ENCODE results near the gene PLCB1. TPM values are rescaled to one million over a fixed set of nuclear protein-coding genes. Genes with fewer than 3 reads are reported as not detected.

Gene PLCB1
- total and polyA plus RNA-seq, 10 of the 15 experiments (the other 5 are each of a cell fraction or from before 2014, with no cell fraction given) = 0.05 to 5.3 (median 0.17) TPM; not detected in 1

GRCh38 chr20:8812817-8813216, 680.8 kb downstream of the PLCB1 start:
- FAIRE-seq (no peak), DNase-seq (ENCODE audit: low read depth, low spot score) (no peak), ATAC-seq (no peak)
- Histone ChIP-seq H3K9me3 (replicated peaks; ENCODE audit: control insufficient read depth, insufficient read depth, low read length) (no peaks in the 10 kb centered on the region), H3K79me2 (ENCODE audit: control insufficient read depth, insufficient read depth, low read length) (no peaks in the 10 kb centered on the region), H3K27me3 (replicated peaks in 1 of 2; ENCODE audit: control insufficient read depth in 2 of 2, insufficient read depth in 2 of 2, low read length in 1 of 2) (no peaks in the 10 kb centered on the region), H2AFZ (ENCODE audit: control insufficient read depth, low read depth, low read length) (no peak overlapping the region), H3K4me3 (no peak overlapping the region), H3K36me3 (ENCODE audit: control insufficient read depth in 2 of 2, insufficient read depth in 2 of 2, low read length in 1 of 2) (no peaks in the 10 kb centered on the region), H3K4me2 (ENCODE audit: control insufficient read depth, insufficient read depth) (no peak overlapping the region), H3K9ac (ENCODE audit: control insufficient read depth, insufficient read depth, low read length) (no peak overlapping the region), H4K20me1 (ENCODE audit: control insufficient read depth, insufficient read depth) (no peaks in the 10 kb centered on the region), H3K27ac (ENCODE audit: control insufficient read depth, insufficient read depth) (no peak overlapping the region), H3K4me1 (ENCODE audit: control insufficient read depth, insufficient read depth, low read length) (no peaks in the 10 kb centered on the region)
- ChIA-PET POLR2A (no interaction called here), SMC1A (ENCODE audit: uncharacterized antibody, unreplicated experiment) (no interaction called here), RAD21 (ENCODE audit: unreplicated experiment) (no interaction called here), CTCF (interaction anchor here (1.4 kb wide), 1 partner anchor 10 kb away, joined by 4 read pairs; no protein-coding TSS in a partner anchor)
- intact Hi-C loops (cut with micrococcal nuclease; ENCODE audit: unreplicated experiment) = no loop called here
- BruUV-seq (replicated peaks) = no TSS peak
- in situ Hi-C loops (cut with MboI) = no loop called here
- 34% methylated on average over 7 of the region's 7 CpGs for WGBS (ENCODE audit: insufficient coverage, insufficient replicate concordance, low lambda C conversion rate, missing lambda C conversion rate)
- TF ChIP-seq CBX3 (IDR thresholded peaks at IDR 0.05; ENCODE audit: borderline replicate concordance, low read depth) = no peak
- TF ChIP-seq BACH1 (IDR thresholded peaks at IDR 0.05; ENCODE audit: borderline replicate concordance) = no peak
- TF ChIP-seq NRF1 (conservative IDR thresholded peaks at IDR 0.05; ENCODE audit: low read depth, low read length) = no peak
- TF ChIP-seq SMARCA5 (IDR thresholded peaks at IDR 0.05) = no peak
- TF ChIP-seq HCFC1 (IDR thresholded peaks at IDR 0.05; ENCODE audit: low read length) = no peak

- DNase-seq (ENCODE audit: low read depth, low spot score) = no peak
- CTCF ChIA-PET = no interaction called here
Observed at GRCh38 chr20:8815208-8815607, 683.1 kb downstream of the PLCB1 start.

More at GRCh38 chr20:8815208-8815607, 683.1 kb downstream of the PLCB1 start:
- H4K20me1 ChIP-seq (ENCODE audit: control insufficient read depth, insufficient read depth) = no peaks in the 10 kb centered on the region
- no peaks in the 10 kb centered on the region for H3K36me3 ChIP-seq (ENCODE audit: control insufficient read depth in 2 of 2, insufficient read depth in 2 of 2, low read length in 1 of 2)
- H3K4me2 ChIP-seq (ENCODE audit: control insufficient read depth, insufficient read depth) = no peak overlapping the region
- H3K27ac ChIP-seq (ENCODE audit: control insufficient read depth, insufficient read depth) = no peak overlapping the region
- H3K4me1 ChIP-seq (ENCODE audit: control insufficient read depth, insufficient read depth, low read length) = no peaks in the 10 kb centered on the region
- POLR2A ChIA-PET = no interaction called here
- H3K27me3 ChIP-seq (replicated peaks in 1 of 2; ENCODE audit: control insufficient read depth in 2 of 2, insufficient read depth in 2 of 2, low read length in 1 of 2) = no peaks in the 10 kb centered on the region
- H3K9me3 ChIP-seq (replicated peaks; ENCODE audit: control insufficient read depth, insufficient read depth, low read length) = no peaks in the 10 kb centered on the region
- no peak for TF ChIP-seq TCF7 (IDR thresholded peaks at IDR 0.05; ENCODE audit: borderline replicate concordance)
- TF ChIP-seq ZNF217 (IDR thresholded peaks at IDR 0.05) = no peak
- TF ChIP-seq POLR2AphosphoS5 (IDR thresholded peaks at IDR 0.05; ENCODE audit: low read length) = no peak
- no peak for TF ChIP-seq SP1 (IDR thresholded peaks at IDR 0.05; ENCODE audit: low read depth, low read length)
- TF ChIP-seq HDAC2 (IDR thresholded peaks at IDR 0.05) = no peak
- TF ChIP-seq NFYB (IDR thresholded peaks at IDR 0.05; ENCODE audit: insufficient read depth, low read depth, low read length) = no peak
- TF ChIP-seq RBBP5 (conservative IDR thresholded peaks at IDR 0.05) = no peak
- TF ChIP-seq MXI1 (IDR thresholded peaks at IDR 0.05; ENCODE audit: low read depth, low read length) = no peak
- TF ChIP-seq STAT1 (conservative IDR thresholded peaks at IDR 0.05) = no peak
- TF ChIP-seq ZNF207 (IDR thresholded peaks at IDR 0.05; ENCODE audit: borderline replicate concordance) = no peak
- TF ChIP-seq FOXK2 (IDR thresholded peaks at IDR 0.05) = no peak
- TF ChIP-seq SMC3 (IDR thresholded peaks at IDR 0.05; ENCODE audit: borderline replicate concordance, low read length) = no peak
- no peak for TF ChIP-seq TCF3 (IDR thresholded peaks at IDR 0.05; ENCODE audit: borderline replicate concordance, insufficient read depth, low read depth, low read length)
- no peak for TF ChIP-seq ATF3 (IDR thresholded peaks at IDR 0.05; ENCODE audit: borderline replicate concordance, extremely low read depth, low read depth, low read length)
- TF ChIP-seq EP300 (IDR thresholded peaks at IDR 0.05; ENCODE audit: borderline replicate concordance in 1 of 2, control insufficient read depth in 1 of 2, low read depth in 2 of 2, low read length in 2 of 2) = no peak
- no peak for TF ChIP-seq IKZF1 (conservative IDR thresholded peaks at IDR 0.05)
- TF ChIP-seq WRNIP1 (IDR thresholded peaks at IDR 0.05; ENCODE audit: borderline replicate concordance, low read depth, low read length) = no peak
- no peak for TF ChIP-seq ZNF622 (IDR thresholded peaks at IDR 0.05)
- RAD21 ChIA-PET (ENCODE audit: unreplicated experiment) = no interaction called here
- SMC1A ChIA-PET (ENCODE audit: uncharacterized antibody, unreplicated experiment) = no interaction called here
- no peak overlapping the region for H2AFZ ChIP-seq (ENCODE audit: control insufficient read depth, low read depth, low read length)
- in situ Hi-C loops (cut with MboI) (no loop called here), intact Hi-C loops (cut with micrococcal nuclease; ENCODE audit: unreplicated experiment) (no loop called here)
- 30% methylated on average over 4 of the region's 4 CpGs for WGBS (ENCODE audit: insufficient coverage, insufficient replicate concordance, low lambda C conversion rate, missing lambda C conversion rate)
- no TSS peak for BruUV-seq (replicated peaks)
- no peak overlapping the region for H3K4me3 ChIP-seq
- no peak overlapping the region for H3K9ac ChIP-seq (ENCODE audit: control insufficient read depth, insufficient read depth, low read length)
- FAIRE-seq (no peak), ATAC-seq (no peak)
- no peaks in the 10 kb centered on the region for H3K79me2 ChIP-seq (ENCODE audit: control insufficient read depth, insufficient read depth, low read length)
